ENCODE measurements around the gene ENKD1.
A peak's percentile ranks its signal among the peaks of the same experiment; 100 is the strongest.
"Not testable (repeated sequence)": the region's sequence is repeated elsewhere in the genome, so short reads cannot be mapped to it uniquely, and the experiment has no call there.

Gene ENKD1

GRCh38 chr16:67666559-67667452 lies at the start of gene ENKD1, which contains the start of gene C16orf86:
Gene ENKD1 (minus strand): TSS chr16:67666750. CDS start chr16:67666442, 308 bp downstream.
Gene C16orf86 (plus strand): TSS chr16:67666814. CDS start chr16:67666971, 157 bp downstream.
- peak; percentile 17 to 61 for DNase-seq

- DNase-seq, result no peak
Observed at GRCh38 chr16:67716097-67716496, 49.5 kb upstream of the ENKD1 start.

- DNase-seq, result no peak
Observed at GRCh38 chr16:67714522-67714921, 48.0 kb upstream of the ENKD1 start.

GRCh38 chr16:67713647-67714273 lies 47.2 kb upstream of the ENKD1 start:
- DNase-seq, result no peak

- no peak for DNase-seq
Observed at GRCh38 chr16:67710607-67711006, 44.1 kb upstream of the ENKD1 start.

GRCh38 chr16:67709050-67709449 lies 42.5 kb upstream of the ENKD1 start:
- DNase-seq, result no peak

GRCh38 chr16:67708368-67708771 lies 41.8 kb upstream of the ENKD1 start:
- no peak for DNase-seq

- no peak for DNase-seq
Observed at GRCh38 chr16:67707790-67708189, 41.2 kb upstream of the ENKD1 start.

- no peak for DNase-seq
Observed at GRCh38 chr16:67707210-67707609, 40.7 kb upstream of the ENKD1 start.

GRCh38 chr16:67704110-67704509 lies 37.6 kb upstream of the ENKD1 start:
- no peak for DNase-seq

- DNase-seq, result no peak
Observed at GRCh38 chr16:67703626-67704025, 37.1 kb upstream of the ENKD1 start.

- no peak for DNase-seq
Observed at GRCh38 chr16:67702130-67702529, 35.6 kb upstream of the ENKD1 start.

GRCh38 chr16:67701420-67701819 lies 34.9 kb upstream of the ENKD1 start:
- DNase-seq, result no peak

GRCh38 chr16:67699265-67699664 lies 32.7 kb upstream of the ENKD1 start:
- no peak for DNase-seq

GRCh38 chr16:67697422-67698185 lies 31.1 kb upstream of the ENKD1 start:
- no peak for DNase-seq

GRCh38 chr16:67694611-67695010 lies 28.1 kb upstream of the ENKD1 start:
- DNase-seq, result no peak

GRCh38 chr16:67693517-67694285 lies 27.2 kb upstream of the ENKD1 start:
- not testable (repeated sequence) for DNase-seq

- no peak for DNase-seq
Observed at GRCh38 chr16:67685388-67686112, 19.0 kb upstream of the ENKD1 start.

- no peak for DNase-seq
Observed at GRCh38 chr16:67683767-67684166, 17.2 kb upstream of the ENKD1 start.

GRCh38 chr16:67679935-67680897 lies 13.7 kb upstream of the ENKD1 start:
- DNase-seq, result no peak

Data from bone marrow (tissue), 2 donors.